H1 (cell line): Measurements from ENCODE around the gene FRMD4A. TPM values are rescaled to one million over a fixed set of nuclear protein-coding genes. Genes with fewer than 3 reads are reported as not detected.

Experiments used
- CTCF ChIA-PET: fragments of 300-600 bp; sonication (Branson Sonifier 250); formaldehyde crosslinking; loops from one replicate; lab custom pipeline; 2021; ENCODE audit not compliant: partially characterized antibody; lab: Charles Lee
- POLR2A ChIA-PET: fragments of 300-600 bp; sonication (Branson Sonifier 250); formaldehyde crosslinking; loops from one replicate; lab custom pipeline; 2021; ENCODE audit warnings: inconsistent platforms; ENCODE audit not compliant: partially characterized antibody; lab: Charles Lee
- DNase-seq, 2 experiments: peaks; one replicate each; pipeline versions ENCODE4 v3.0.0 to v3.0.0-alpha.2; 2010 to 2022; ENCODE audit warnings: low spot score in 2 of 2, low read depth in 1 of 2, mixed read lengths in 1 of 2
- FAIRE-seq: peaks from 2 replicates; lab custom pipeline; 2011; peaks lifted over from hg19 to GRCh38; lab: Jason Lieb, UNC
- H2AFZ ChIP-seq: 2 replicates; pipeline ENCODE4 v1.8.1; 2012; ENCODE audit warnings: low read length, inconsistent platforms
- H2AK5ac ChIP-seq: 2 replicates; pipeline ENCODE4 v1.6.1; 2013; ENCODE audit warnings: low read depth, low read length
- H2BK120ac ChIP-seq: replicated peaks from 2 replicates; pipeline ENCODE3; 2013; ENCODE audit warnings: low read depth, low read length, inconsistent platforms
- H2BK12ac ChIP-seq: 2 replicates; pipeline ENCODE4 v1.6.1; 2013; ENCODE audit warnings: low read depth, low read length
- H2BK15ac ChIP-seq: 2 replicates; pipeline ENCODE4 v1.6.1; 2013; ENCODE audit warnings: low read length
- H2BK20ac ChIP-seq: 2 replicates; pipeline ENCODE4 v1.6.1; 2013; ENCODE audit warnings: low read length
- H2BK5ac ChIP-seq: 2 replicates; pipeline ENCODE4 v1.6.1; 2013; ENCODE audit warnings: low read depth, low read length
- H3K14ac ChIP-seq: 2 replicates; pipeline ENCODE4 v1.6.1; 2013; ENCODE audit warnings: inconsistent platforms; ENCODE audit not compliant: insufficient read length
- H3K18ac ChIP-seq: 2 replicates; pipeline ENCODE4 v1.6.1; 2013; ENCODE audit warnings: low read length; ENCODE audit errors: extremely low read depth
- H3K23ac ChIP-seq: 2 replicates; pipeline ENCODE4 v1.6.1; 2013; ENCODE audit warnings: inconsistent platforms; ENCODE audit not compliant: insufficient read length
- H3K23me2 ChIP-seq: 2 replicates; pipeline ENCODE4 v1.6.1; 2013; ENCODE audit warnings: low read depth, low read length
- H3K27ac ChIP-seq: 2 replicates; pipeline ENCODE4 v1.6.1; 2011; ENCODE audit warnings: low read depth, low read length, inconsistent platforms
- H3K27me3 ChIP-seq, 4 experiments: replicated peaks in 1 of 4; 1 replicate in 1 of 4; 2 replicates in 3 of 4; pipeline versions ENCODE4 v1.6.1 to v1.8.1; 2011 to 2013; ENCODE audit warnings: low read length in 3 of 4, mild to moderate bottlenecking in 3 of 4, inconsistent platforms in 2 of 4, mixed read lengths in 2 of 4, moderate library complexity in 1 of 4; ENCODE audit not compliant: control insufficient read depth in 3 of 4, insufficient read depth in 3 of 4; ENCODE audit errors: extremely low read depth in 1 of 4
- H3K36me3 ChIP-seq, 4 experiments: 2 replicates each; pipeline versions ENCODE4 v1.6.1 to v1.8.1; 2011 to 2013; ENCODE audit warnings: mild to moderate bottlenecking in 4 of 4, low read length in 3 of 4, moderate library complexity in 2 of 4, control low read depth in 1 of 4, inconsistent platforms in 1 of 4; ENCODE audit not compliant: insufficient read depth in 4 of 4, control insufficient read depth in 2 of 4
- H3K4ac ChIP-seq: replicated peaks from 2 replicates; pipeline ENCODE3; 2013; ENCODE audit warnings: low read length, low read depth, mixed read lengths, inconsistent platforms; ENCODE audit not compliant: insufficient read length
- H3K4me1 ChIP-seq, 4 experiments: replicated peaks in 1 of 4; 1 replicate in 1 of 4; 2 replicates in 3 of 4; pipeline versions ENCODE4 v1.6.1 to v1.8.1; 2011 to 2013; ENCODE audit warnings: low read length in 3 of 4, inconsistent platforms in 2 of 4, mixed read lengths in 1 of 4; ENCODE audit not compliant: insufficient read depth in 4 of 4, control insufficient read depth in 3 of 4
- H3K4me2 ChIP-seq, 2 experiments: 2 replicates each; pipeline versions ENCODE4 v1.6.1 to v1.8.1; 2011 to 2013; ENCODE audit warnings: low read depth in 2 of 2, low read length in 2 of 2, control low read depth in 1 of 2, inconsistent platforms in 1 of 2, mild to moderate bottlenecking in 1 of 2; ENCODE audit not compliant: insufficient read depth in 1 of 2
- H3K4me3 ChIP-seq, 4 experiments: fragments of 200-600, 300-600 bp in 1 of 4; sonication (generic), shearing (Covaris generic), sonication (Bioruptor Twin) in 1 of 4; 2 replicates each; pipeline versions ENCODE4 v1.5.1 to v1.8.1; 2011 to 2016; ENCODE audit warnings: low read length in 4 of 4, low read depth in 3 of 4, control low read depth in 2 of 4, inconsistent platforms in 2 of 4, mild to moderate bottlenecking in 2 of 4, mixed read lengths in 1 of 4, moderate library complexity in 1 of 4; ENCODE audit not compliant: insufficient read depth in 2 of 4; ENCODE audit errors: extremely low read depth in 1 of 4
- H3K56ac ChIP-seq: replicated peaks from 2 replicates; pipeline ENCODE3; 2013; ENCODE audit warnings: low read depth, mild to moderate bottlenecking, mixed read lengths, low read length, inconsistent platforms; ENCODE audit not compliant: insufficient read length
- H3K79me1 ChIP-seq: 2 replicates; pipeline ENCODE4 v1.6.1; 2013; ENCODE audit warnings: low read depth, low read length, control low read depth
- H3K79me2 ChIP-seq, 2 experiments: 2 replicates each; pipeline versions ENCODE4 v1.6.1 to v1.8.1; 2012 to 2013; ENCODE audit warnings: low read length in 2 of 2, mild to moderate bottlenecking in 2 of 2, inconsistent platforms in 1 of 2; ENCODE audit not compliant: insufficient read depth in 2 of 2, control insufficient read depth in 1 of 2
- H3K9ac ChIP-seq, 4 experiments: replicated peaks in 1 of 4; 1 replicate in 1 of 4; 2 replicates in 3 of 4; pipeline versions ENCODE4 v1.6.1 to v1.8.1; 2011 to 2013; ENCODE audit warnings: low read depth in 3 of 4, low read length in 3 of 4, control low read depth in 2 of 4, mild to moderate bottlenecking in 2 of 4, moderate library complexity in 2 of 4, inconsistent platforms in 1 of 4; ENCODE audit errors: extremely low read depth in 1 of 4
- H3K9me3 ChIP-seq, 2 experiments: 2 replicates each; pipeline versions ENCODE4 v1.6.1 to v1.8.1; 2012 to 2013; ENCODE audit warnings: mild to moderate bottlenecking in 2 of 2, moderate library complexity in 2 of 2, control low read depth in 1 of 2, inconsistent platforms in 1 of 2, low read depth in 1 of 2, low read length in 1 of 2, mixed read lengths in 1 of 2; ENCODE audit not compliant: insufficient read depth in 2 of 2
- H4K20me1 ChIP-seq, 2 experiments: replicated peaks in 1 of 2; 2 replicates each; pipeline versions ENCODE3 to v1.8.1; 2011 to 2013; ENCODE audit warnings: inconsistent platforms in 2 of 2, low read length in 2 of 2, mild to moderate bottlenecking in 1 of 2; ENCODE audit not compliant: insufficient read depth in 2 of 2, control insufficient read depth in 1 of 2
- H4K5ac ChIP-seq: 2 replicates; pipeline ENCODE4 v1.6.1; 2013; ENCODE audit warnings: low read length, low read depth, mixed read lengths, inconsistent platforms; ENCODE audit not compliant: insufficient read length
- H4K8ac ChIP-seq: 2 replicates; pipeline ENCODE4 v1.8.0; 2013; ENCODE audit warnings: mild to moderate bottlenecking, moderate library complexity, low read length, inconsistent platforms; ENCODE audit not compliant: insufficient read depth; ENCODE audit errors: extremely low read depth
- H4K91ac ChIP-seq: replicated peaks from 2 replicates; pipeline ENCODE3; 2013; ENCODE audit warnings: low read length, mixed read lengths, inconsistent platforms; ENCODE audit not compliant: insufficient read length
- BCL11A ChIP-seq, 2 experiments: IDR thresholded peaks; one replicate each; pipeline ENCODE4 v1.6.1; 2011; ENCODE audit warnings: low read depth in 2 of 2, low read length in 2 of 2, mild to moderate bottlenecking in 2 of 2
- CREB1 ChIP-seq: IDR thresholded peaks from 2 replicates; pipeline ENCODE4 v1.6.1; 2012; ENCODE audit warnings: inconsistent platforms
- EZH2 ChIP-seq: fragments of 200-600 bp; sonication (generic); IDR thresholded peaks from 2 replicates; pipeline ENCODE4 v1.7.1; 2012; ENCODE audit warnings: low read depth, mild to moderate bottlenecking, moderate library complexity, low read length, inconsistent platforms; ENCODE audit not compliant: severe bottlenecking
- KDM5A ChIP-seq: fragments of 200-600 bp; IDR thresholded peaks from 2 replicates; pipeline ENCODE4 v1.7.1; 2012; ENCODE audit warnings: mild to moderate bottlenecking, low read length, inconsistent platforms, mixed read lengths
- MAFK ChIP-seq: IDR thresholded peaks from 2 replicates; pipeline ENCODE4 v1.6.1; 2012; ENCODE audit warnings: low read depth, mild to moderate bottlenecking, improper control_type of control experiment, low read length
- NANOG ChIP-seq: IDR thresholded peaks from 2 replicates; pipeline ENCODE4 v1.6.1; 2011; ENCODE audit warnings: low read length, low read depth, mild to moderate bottlenecking, inconsistent platforms; ENCODE audit not compliant: insufficient read depth, poor library complexity, severe bottlenecking
- POLR2AphosphoS5 ChIP-seq: IDR thresholded peaks from 2 replicates; pipeline ENCODE4 v1.6.1; 2011; ENCODE audit warnings: low read depth, low read length
- RAD21 ChIP-seq, 2 experiments: IDR thresholded peaks in 1 of 2; conservative IDR thresholded peaks in 1 of 2; 2 replicates each; pipeline ENCODE4 v1.6.1; 2011; ENCODE audit warnings: low read depth in 2 of 2, low read length in 2 of 2, improper control_type of control experiment in 1 of 2, inconsistent platforms in 1 of 2, mild to moderate bottlenecking in 1 of 2, moderate library complexity in 1 of 2
- SIN3A ChIP-seq, 2 experiments: IDR thresholded peaks in 1 of 2; conservative IDR thresholded peaks in 1 of 2; 2 replicates each; pipeline ENCODE4 v1.6.1; 2011 to 2012; ENCODE audit warnings: low read length in 2 of 2, improper control_type of control experiment in 1 of 2, low read depth in 1 of 2, mild to moderate bottlenecking in 1 of 2
- SUZ12 ChIP-seq: fragments of 200-600 bp; sonication (generic); IDR thresholded peaks from 2 replicates; pipeline ENCODE4 v1.6.1; 2012; ENCODE audit warnings: mild to moderate bottlenecking, inconsistent platforms, low read length, moderate library complexity, mixed read lengths
- TBP ChIP-seq: IDR thresholded peaks from 2 replicates; pipeline ENCODE4 v1.6.1; 2011; ENCODE audit warnings: low read depth, low read length, improper control_type of control experiment
- ZNF274 ChIP-seq: IDR thresholded peaks from 2 replicates; pipeline ENCODE4 v1.7.0; 2012; ENCODE audit warnings: low read length, borderline replicate concordance; ENCODE audit errors: extremely low read depth
- WGBS, 2 experiments: shearing (Covaris generic) in 1 of 2; methylation state at CpG; one replicate each; pipeline versions ENCODE4 v1.1.6 to v1.1.7; 2013 to 2015; ENCODE audit warnings: low lambda C conversion rate in 2 of 2, mixed read lengths in 2 of 2, inconsistent platforms in 1 of 2, low coverage in 1 of 2, missing lambda C conversion rate in 1 of 2; ENCODE audit not compliant: insufficient replicate concordance in 2 of 2, insufficient coverage in 1 of 2, insufficient read length in 1 of 2; ENCODE audit errors: extremely low coverage in 1 of 2, missing lambda C conversion rate in 1 of 2; 5-methylcytosine and 5-hydroxymethylcytosine counted together
- polyA plus RNA-seq, 7 experiments: library from polyadenylated mRNA; depleted of rRNA in 3 of 7; stranded (reverse) in 5 of 7; unstranded in 2 of 7; fragments of >200 nt in 5 of 7; fragments of 200-250 nt in 2 of 7; gene quantifications; 1 replicate in 5 of 7; 2 replicates in 1 of 7; 4 replicates in 1 of 7; pipeline versions ENCODE4 v1.2.1 to v1.2.3, GENCODE V29; 2011 to 2013; ENCODE audit warnings: missing spikeins in 2 of 7, mixed read lengths in 2 of 7
- total RNA-seq: library from RNA; stranded (reverse); fragmentation: NEBNext Ultra II Directional; extraction: Animal tissue kit (Norgen Biotek cat#: 25700); gene quantifications from 2 replicates; pipeline ENCODE4 v1.2.1, GENCODE V29; 2021

FRMD4A gene
- total and polyA plus RNA-seq, 2 of the 8 experiments (the other 6 are each of a cell fraction or from before 2014, with no cell fraction given) = 38.6 to 39.6 TPM

DNA sequence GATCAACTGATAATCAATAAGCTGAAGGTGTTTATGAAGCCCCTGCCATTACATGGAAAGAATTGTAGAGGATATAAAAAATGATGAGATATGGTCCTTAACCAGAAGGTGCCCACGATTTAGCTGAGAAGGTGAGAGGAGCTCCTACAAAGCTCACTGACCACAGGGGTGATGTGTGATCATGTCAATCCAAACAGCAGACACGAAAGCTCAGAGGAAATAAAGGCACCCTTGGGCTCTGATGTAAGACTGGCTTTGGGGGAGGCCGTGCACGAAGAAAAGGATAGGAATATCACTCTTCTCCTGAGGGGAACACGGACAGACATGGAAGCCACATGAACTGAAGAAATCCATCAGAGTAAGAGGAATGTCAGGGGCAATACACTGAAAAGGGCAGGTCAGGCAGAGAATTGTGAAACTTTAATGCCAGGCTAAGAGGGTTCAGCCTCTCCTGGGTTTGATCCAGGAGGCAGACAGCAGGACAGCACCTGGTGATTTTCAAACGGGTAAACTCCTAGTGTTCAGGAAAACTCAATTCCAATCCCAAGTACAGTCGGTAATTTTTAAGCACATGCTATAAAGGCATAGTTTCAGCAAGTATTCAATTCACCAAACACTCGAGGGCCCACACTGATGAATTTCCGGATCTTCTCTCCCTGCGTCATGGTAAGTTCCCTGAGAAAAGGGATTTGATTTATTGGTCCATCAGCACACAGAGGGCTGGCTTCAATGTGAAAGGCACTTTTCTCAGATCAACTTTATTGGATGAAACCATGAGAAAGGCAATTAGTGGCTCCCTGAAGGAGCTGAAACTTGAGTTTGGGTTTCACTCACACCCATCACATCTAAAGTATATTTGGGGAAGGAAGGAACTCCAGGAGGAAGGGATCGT, 580.2 kb downstream of the FRMD4A start:
- no peak overlapping the region for H3K14ac ChIP-seq
- 92% methylated on average over 11 of the region's 11 CpGs; no CpG with 5 or more reads in 1 of the 2 experiments for WGBS, 2 experiments
- H2AFZ ChIP-seq = no peak overlapping the region
- H3K79me1 ChIP-seq = no peaks in the 10 kb centered on the region
- H3K4me1 ChIP-seq = no peaks in the 10 kb centered on the region
- no peaks in the 10 kb centered on the region for H3K36me3 ChIP-seq
- H3K56ac ChIP-seq = no peak overlapping the region
- H3K4me3 ChIP-seq = no peak overlapping the region
- H3K27me3 ChIP-seq = no peaks in the 10 kb centered on the region
- no peaks in the 10 kb centered on the region for H4K20me1 ChIP-seq
- H2BK15ac ChIP-seq = no peak overlapping the region
- no peak overlapping the region for H2BK20ac ChIP-seq
- H3K23ac ChIP-seq = no peak overlapping the region
- no peak overlapping the region for H3K27ac ChIP-seq
- POLR2A ChIA-PET = no interaction called here
- FAIRE-seq (no peak), DNase-seq (no peak)
- H2BK120ac ChIP-seq = no peak overlapping the region
- no peaks in the 10 kb centered on the region for H3K79me2 ChIP-seq
- no peak overlapping the region for H3K9ac ChIP-seq
- H3K4ac ChIP-seq = no peak overlapping the region
- H4K8ac ChIP-seq = no peak overlapping the region
- H4K5ac ChIP-seq = no peak overlapping the region
- H2BK12ac ChIP-seq = no peak overlapping the region
- H3K4me2 ChIP-seq = no peak overlapping the region
- no peak overlapping the region for H2AK5ac ChIP-seq
- no peaks in the 10 kb centered on the region for H3K23me2 ChIP-seq
- H4K91ac ChIP-seq = no peak overlapping the region
- no peak overlapping the region for H2BK5ac ChIP-seq
- CTCF ChIA-PET = interaction anchor here (0.9 kb wide), 1 partner anchor 15 kb away, joined by 4 read pairs; no protein-coding TSS in a partner anchor
- no peaks in the 10 kb centered on the region for H3K9me3 ChIP-seq
- no peak overlapping the region for H3K18ac ChIP-seq
- TF ChIP-seq MAFK (no peak), CREB1 (no peak), SUZ12 (no peak), SIN3A (conservative IDR thresholded peaks at IDR 0.05 in 1 of 2, IDR thresholded peaks at IDR 0.05 in 1 of 2; ENCODE audit: low read depth in 1 of 2, low read length in 2 of 2) (no peak), BCL11A (IDR thresholded peaks at IDR 0.05; ENCODE audit: low read depth in 2 of 2, low read length in 2 of 2) (no peak), ZNF274 (no peak), NANOG (no peak), KDM5A (no peak), TBP (no peak), POLR2AphosphoS5 (no peak), EZH2 (no peak), RAD21 (IDR thresholded peaks at IDR 0.05 in 1 of 2, conservative IDR thresholded peaks at IDR 0.05 in 1 of 2; ENCODE audit: low read depth in 2 of 2, low read length in 2 of 2) (no peak)
